Raji (cell line): ENCODE data around the gene KANSL1L.

Source experiments
- POLR2A ChIP-seq: IDR thresholded peaks from 2 replicates; pipeline ENCODE4 v1.6.1; 2011; ENCODE audit warnings: low read depth, low read length, control low read depth; ENCODE audit not compliant: insufficient read depth

KANSL1L gene

GRCh38 chr2:210035679-210036078, 135.5 kb downstream of the KANSL1L start:
- TF ChIP-seq POLR2A = no peak

GRCh38 chr2:210034087-210034683, 137.0 kb downstream of the KANSL1L start:
- no peak for TF ChIP-seq POLR2A

- TF ChIP-seq POLR2A = no peak
Measured at GRCh38 chr2:210028178-210028577, 143.0 kb downstream of the KANSL1L start.

GRCh38 chr2:210027608-210028007, 143.6 kb downstream of the KANSL1L start:
- no peak for TF ChIP-seq POLR2A

GRCh38 chr2:210022824-210023223, 148.4 kb downstream of the KANSL1L start:
- no peak for TF ChIP-seq POLR2A

GRCh38 chr2:210020138-210020537, 151.1 kb downstream of the KANSL1L start:
- no peak for TF ChIP-seq POLR2A

- no peak for TF ChIP-seq POLR2A
Measured at GRCh38 chr2:210009896-210010295, 161.3 kb downstream of the KANSL1L start.

GRCh38 chr2:210009126-210009525, 162.1 kb downstream of the KANSL1L start:
- TF ChIP-seq POLR2A = no peak

GRCh38 chr2:210007895-210008294, 163.3 kb downstream of the KANSL1L start:
- TF ChIP-seq POLR2A = no peak

GRCh38 chr2:210004881-210005280, 166.3 kb downstream of the KANSL1L start:
- TF ChIP-seq POLR2A = no peak

- TF ChIP-seq POLR2A = no peak
Measured at GRCh38 chr2:210003359-210003758, 167.8 kb downstream of the KANSL1L start.

GRCh38 chr2:210002158-210003157, 168.8 kb downstream of the KANSL1L start, which contains the start of gene RPE:
RPE (plus strand) TSS chr2:210002638; CDS start chr2:210002662, 24 bp downstream.
- peak; percentile 92 for TF ChIP-seq POLR2A

- no peak for TF ChIP-seq POLR2A
Measured at GRCh38 chr2:210000464-210001324, 170.5 kb downstream of the KANSL1L start.

- no peak for TF ChIP-seq POLR2A
Measured at GRCh38 chr2:209998596-209998995, 172.6 kb downstream of the KANSL1L start.

GRCh38 chr2:209993968-209994367, 177.2 kb downstream of the KANSL1L start:
- TF ChIP-seq POLR2A = no peak
